ENCODE results near the gene LCMT1. TPM values are rescaled to one million over a fixed set of nuclear protein-coding genes. Genes with fewer than 3 reads are reported as not detected.

The LCMT1 gene
- total and polyA plus RNA-seq, 2 of the 4 experiments (the other 2 are of a cell fraction), result 33.1 to 60.4 TPM

- Histone ChIP-seq H3K18ac (ENCODE audit: low read depth, low read length) (no peak overlapping the region), H3K4me3 (ENCODE audit: insufficient read depth, low read depth, low read length) (no peak overlapping the region), H3K79me1 (ENCODE audit: low read depth in 1 of 2, low read length in 2 of 2) (no peaks in the 10 kb centered on the region), H3K23ac (ENCODE audit: low read depth, low read length) (no peak overlapping the region), H2AK5ac (ENCODE audit: low read depth, low read length) (no peak overlapping the region), H2BK120ac (ENCODE audit: low read depth, low read length) (no peak overlapping the region), H2AFZ (replicated peaks; ENCODE audit: low read length, poor library complexity) (no peak overlapping the region), H3K4me1 (ENCODE audit: control insufficient read depth, insufficient read depth, low read length) (no peaks in the 10 kb centered on the region), H2BK20ac (ENCODE audit: low read depth, low read length) (no peak overlapping the region), H4K20me1 (ENCODE audit: insufficient read depth, low read length) (no peaks in the 10 kb centered on the region), H3K4me2 (ENCODE audit: low read depth, low read length) (no peak overlapping the region), H3K27ac (ENCODE audit: insufficient read depth, low read length) (no peak overlapping the region), H2AK9ac (replicated peaks; ENCODE audit: low read depth, low read length, poor library complexity) (no peak overlapping the region), H3K9me3 (ENCODE audit: control insufficient read depth, insufficient read depth, low read length) (no peaks in the 10 kb centered on the region), H3K36me3 (ENCODE audit: control insufficient read depth, insufficient read depth, low read length) (no peaks in the 10 kb centered on the region), H4K8ac (ENCODE audit: low read depth in 2 of 2, low read length in 2 of 2) (no peak overlapping the region), H4K5ac (ENCODE audit: low read depth, low read length) (no peak overlapping the region), H3K9me1 (ENCODE audit: insufficient read depth, low read length) (peaks cover 5% of the 10 kb centered on the region; the same call in 1 of the 2 replicates), H3K14ac (replicated peaks; ENCODE audit: low read depth, low read length) (no peak overlapping the region), H3K9ac (ENCODE audit: low read depth, low read length) (no peak overlapping the region), H2BK5ac (ENCODE audit: low read depth, low read length, poor library complexity, severe bottlenecking) (no peak overlapping the region), H2BK15ac (ENCODE audit: low read depth, low read length) (no peak overlapping the region), H3K27me3 (ENCODE audit: control insufficient read depth, insufficient read depth, low read length) (no peaks in the 10 kb centered on the region), H3K4ac (ENCODE audit: low read depth, low read length) (no peak overlapping the region), H4K91ac (ENCODE audit: insufficient read depth, low read depth, low read length) (no peak overlapping the region), H3K56ac (ENCODE audit: extremely low read depth, insufficient read depth, low read length) (no peak overlapping the region)
- ChIA-PET CTCF (no interaction called here), POLR2A (ENCODE audit: unreplicated experiment) (no interaction called here)
- dilution Hi-C loops (cut with HindIII; ENCODE audit: low sequenced_read_pairs, unreplicated experiment), result no loop called here
- TF ChIP-seq RAD21 (IDR thresholded peaks at IDR 0.05; ENCODE audit: low read length), result no peak
- no peak for TF ChIP-seq MXI1 (IDR thresholded peaks at IDR 0.05; ENCODE audit: borderline replicate concordance, low read depth, low read length)
- TF ChIP-seq MAFK (IDR thresholded peaks at IDR 0.05; ENCODE audit: low read depth, low read length), result no peak
- TF ChIP-seq MAZ (IDR thresholded peaks at IDR 0.05; ENCODE audit: borderline replicate concordance, low read depth, low read length), result no peak
- TF ChIP-seq BHLHE40 (IDR thresholded peaks at IDR 0.05; ENCODE audit: low read depth, low read length), result no peak
- no peak for TF ChIP-seq USF2 (IDR thresholded peaks at IDR 0.05; ENCODE audit: low read depth, low read length)
- no peak for TF ChIP-seq RFX5 (IDR thresholded peaks at IDR 0.05; ENCODE audit: low read depth, low read length)
- no peak for TF ChIP-seq FOS (IDR thresholded peaks at IDR 0.05; ENCODE audit: low read depth, low read length)
- no peak for TF ChIP-seq ELK1 (IDR thresholded peaks at IDR 0.05; ENCODE audit: borderline replicate concordance, low read depth, low read length)
- TF ChIP-seq NFE2L2 (IDR thresholded peaks at IDR 0.05; ENCODE audit: low read depth, low read length), result no peak
- WGBS, 2 experiments (ENCODE audit: extremely low coverage in 2 of 2, insufficient read length in 1 of 2), result no CpG with 5 or more reads among the region's 3 CpGs
- no peak for ATAC-seq (ENCODE audit: low read depth)
- DNase-seq, result no peak
- in situ Hi-C loops (cut with MboI; ENCODE audit: low sequenced_read_pairs), result no loop called here
- intact Hi-C loops (cut with micrococcal nuclease), result no loop called here
- no TSS peak for BruUV-seq (replicated peaks)
Observed at GRCh38 chr16:25184771-25185170, 73.2 kb downstream of the LCMT1 start.

All from IMR-90 (cell line).